H1 (cell line): Measurements from ENCODE around the gene TAF4. TPM values are rescaled to one million over a fixed set of nuclear protein-coding genes. Genes with fewer than 3 reads are reported as not detected.

Source experiments
- BACH1 ChIP-seq: IDR thresholded peaks from 2 replicates; pipeline ENCODE4 v1.6.1; 2012; ENCODE audit warnings: low read length, improper control_type of control experiment
- HDAC2 ChIP-seq, 2 experiments: fragments of 300-600 bp in 1 of 2; sonication (generic) in 1 of 2; IDR thresholded peaks; 2 replicates each; pipeline ENCODE4 v1.6.1; 2011 to 2012; ENCODE audit warnings: low read depth in 2 of 2, low read length in 2 of 2, mild to moderate bottlenecking in 2 of 2, moderate library complexity in 2 of 2, borderline replicate concordance in 1 of 2, inconsistent platforms in 1 of 2
- POU5F1 ChIP-seq: IDR thresholded peaks from 2 replicates; pipeline ENCODE4 v1.6.1; 2011; ENCODE audit warnings: low read depth, mild to moderate bottlenecking, low read length, moderate library complexity
- SAP30 ChIP-seq: fragments of 300-600 bp; sonication (generic); IDR thresholded peaks from 2 replicates; pipeline ENCODE4 v1.7.1; 2012; ENCODE audit warnings: low read length, moderate library complexity, mild to moderate bottlenecking, inconsistent platforms; ENCODE audit not compliant: insufficient read depth, insufficient replicate concordance
- SUZ12 ChIP-seq: fragments of 200-600 bp; sonication (generic); IDR thresholded peaks from 2 replicates; pipeline ENCODE4 v1.6.1; 2012; ENCODE audit warnings: mild to moderate bottlenecking, inconsistent platforms, low read length, moderate library complexity, mixed read lengths
- TBP ChIP-seq: IDR thresholded peaks from 2 replicates; pipeline ENCODE4 v1.6.1; 2011; ENCODE audit warnings: low read depth, low read length, improper control_type of control experiment
- TEAD4 ChIP-seq: IDR thresholded peaks from 2 replicates; pipeline ENCODE4 v1.6.1; 2012; ENCODE audit warnings: low read depth, low read length, inconsistent platforms, mixed read lengths
- polyA plus RNA-seq, 7 experiments: library from polyadenylated mRNA; depleted of rRNA in 3 of 7; stranded (reverse) in 5 of 7; unstranded in 2 of 7; fragments of >200 nt in 5 of 7; fragments of 200-250 nt in 2 of 7; gene quantifications; 1 replicate in 5 of 7; 2 replicates in 1 of 7; 4 replicates in 1 of 7; pipeline versions ENCODE4 v1.2.1 to v1.2.3, GENCODE V29; 2011 to 2013; ENCODE audit warnings: missing spikeins in 2 of 7, mixed read lengths in 2 of 7
- total RNA-seq: library from RNA; stranded (reverse); fragmentation: NEBNext Ultra II Directional; extraction: Animal tissue kit (Norgen Biotek cat#: 25700); gene quantifications from 2 replicates; pipeline ENCODE4 v1.2.1, GENCODE V29; 2021

Gene TAF4
- total and polyA plus RNA-seq, 2 of the 8 experiments (the other 6 are each of a cell fraction or from before 2014, with no cell fraction given): 16.0 to 30.1 TPM

DNA sequence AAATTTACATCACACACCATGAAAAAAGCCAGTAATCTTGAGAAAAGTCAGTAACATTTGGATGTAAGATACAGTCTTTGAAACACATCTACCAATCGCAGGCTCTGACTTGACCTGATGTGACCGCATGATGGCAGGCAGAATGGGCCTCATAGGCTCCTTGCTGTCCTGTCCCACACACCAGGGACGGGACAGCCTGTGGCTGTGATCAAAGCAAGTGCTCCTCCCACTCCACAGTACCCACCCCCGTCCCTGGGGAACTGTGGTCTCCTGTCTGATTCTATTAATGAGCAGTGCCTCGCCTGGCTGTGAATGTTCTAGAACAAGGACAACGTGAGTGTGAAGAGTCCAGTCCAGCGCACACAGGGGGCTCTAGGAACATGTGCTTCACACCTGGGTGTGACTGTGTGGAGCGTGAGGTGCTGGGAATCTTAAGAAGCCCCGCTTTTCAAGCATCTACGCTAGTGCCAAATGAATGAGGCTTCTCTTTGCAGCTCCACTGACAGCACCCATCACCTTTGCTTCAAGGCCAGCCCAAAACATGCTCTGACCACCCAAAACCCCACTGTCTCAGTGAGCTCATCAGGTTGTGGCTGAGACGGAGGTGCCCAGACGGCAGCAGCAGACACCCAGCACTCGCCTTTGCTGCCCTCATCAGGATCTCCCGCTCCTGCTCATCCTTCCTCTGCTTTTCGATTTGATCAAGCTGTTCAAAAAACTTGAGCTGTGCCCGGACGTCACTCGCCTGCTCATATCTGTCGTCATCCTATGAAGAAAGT, 67.1 kb downstream of the TAF4 start (continued):
- TF ChIP-seq BACH1 (no peak), SAP30 (no peak), HDAC2 (IDR thresholded peaks at IDR 0.05; ENCODE audit: borderline replicate concordance in 1 of 2, low read depth in 2 of 2, low read length in 2 of 2) (no peak), TBP (no peak), POU5F1 (no peak), TEAD4 (no peak), SUZ12 (no peak)
